Adrenal gland (tissue), 5 donors: ENCODE results near the gene CARM1.

ENCODE experiments used
- CTCF ChIP-seq, 6 experiments: fragments of 450-650 bp in 4 of 6; fragments of 200-600 bp in 2 of 6; sonication (generic) in 1 of 6; IDR thresholded peaks; 1 replicate in 5 of 6; 2 replicates in 1 of 6; pipeline versions ENCODE4 v1.5.1 to v1.8.0; 2016 to 2021; ENCODE audit warnings: antibody characterized with exemption in 6 of 6, mild to moderate bottlenecking in 2 of 6, moderate library complexity in 1 of 6
- POLR2A ChIP-seq, 2 donors: fragments of 450-650 bp; IDR thresholded peaks; one replicate each; pipeline ENCODE4 v1.6.1; 2017; ENCODE audit warnings: antibody characterized with exemption in 2 of 2, mild to moderate bottlenecking in 2 of 2, moderate library complexity in 1 of 2
- donor health status: DM: no; HTN: no; CAD: no.

- TF ChIP-seq CTCF (IDR thresholded peaks at IDR 0.05) (no peak), POLR2A (IDR thresholded peaks at IDR 0.05) (no peak)
Measured at GRCh38 chr19:10916602-10917001, 45.2 kb downstream of the CARM1 start.
